Measurements from ENCODE around the gene KIFAP3. TPM values are rescaled to one million over a fixed set of nuclear protein-coding genes. Genes with fewer than 3 reads are reported as not detected.

KIFAP3 gene
- total RNA-seq, 4 donors from 2014 or later: 25.2 to 49.2 (median 40.0) TPM

- WGBS, 2 donors: 15 to 20% methylated on average over 1 of the region's 1 CpG
- Histone ChIP-seq H3K4me3 (no peak overlapping the region), H3K27ac (no peak overlapping the region), H3K27me3 (no peaks in the 10 kb centered on the region), H3K9me3 (no peaks in the 10 kb centered on the region), H3K4me1 (peaks cover 0 to under 1% (median 0%) of the 10 kb centered on the region in 4 donors), H3K36me3 (no peaks in the 10 kb centered on the region)
- no peak for DNase-seq (ENCODE audit: low spot score in 2 of 2)
- no peak for TF ChIP-seq CTCF (IDR thresholded peaks at IDR 0.05)
- no peak for TF ChIP-seq POLR2A (IDR thresholded peaks at IDR 0.05)
- no peak for TF ChIP-seq EP300 (IDR thresholded peaks at IDR 0.05)
Measured at GRCh38 chr1:169929210-169929526, 145.3 kb downstream of the KIFAP3 start.

GRCh38 chr1:169928438-169929209, 145.9 kb downstream of the KIFAP3 start:
- Histone ChIP-seq H3K27me3 (no peaks in the 10 kb centered on the region), H3K4me3 (no peak overlapping the region), H3K36me3 (peaks cover 0 to 3% (median 0%) of the 10 kb centered on the region in 3 donors), H3K9me3 (no peaks in the 10 kb centered on the region), H3K27ac (no peak overlapping the region), H3K4me1 (no peaks in the 10 kb centered on the region)
- WGBS, 2 donors: 43 to 48% methylated on average over 6 of the region's 6 CpGs
- no peak for DNase-seq (ENCODE audit: low spot score in 2 of 2)
- TF ChIP-seq CTCF (IDR thresholded peaks at IDR 0.05): peak; percentile 53 to 71 (median 63)
- TF ChIP-seq EP300 (IDR thresholded peaks at IDR 0.05): no peak

GRCh38 chr1:169925505-169926482, 148.7 kb downstream of the KIFAP3 start:
- 66 to 67% methylated on average over 3 of the region's 3 CpGs for WGBS, 2 donors
- no peak overlapping the region for H3K27ac ChIP-seq
- DNase-seq (ENCODE audit: low spot score in 2 of 2): no peak
- TF ChIP-seq CTCF (IDR thresholded peaks at IDR 0.05) (no peak), EP300 (IDR thresholded peaks at IDR 0.05) (no peak), POLR2A (IDR thresholded peaks at IDR 0.05) (no peak)
- no peak overlapping the region for H3K4me3 ChIP-seq
- H3K27me3 ChIP-seq: no peaks in the 10 kb centered on the region
- H3K9me3 ChIP-seq: no peaks in the 10 kb centered on the region
- peaks cover 0 to 10% (median 0%) of the 10 kb centered on the region in 3 donors for H3K36me3 ChIP-seq
- H3K4me1 ChIP-seq: no peaks in the 10 kb centered on the region

GRCh38 chr1:169924829-169925228, 149.7 kb downstream of the KIFAP3 start:
- TF ChIP-seq POLR2A (IDR thresholded peaks at IDR 0.05): no peak
- no peak for TF ChIP-seq EP300 (IDR thresholded peaks at IDR 0.05)
- TF ChIP-seq CTCF (IDR thresholded peaks at IDR 0.05): no peak
- DNase-seq (ENCODE audit: low spot score in 2 of 2): no peak
- H3K4me1 ChIP-seq: no peaks in the 10 kb centered on the region
- H3K36me3 ChIP-seq: peaks cover 0 to 20% (median 0%) of the 10 kb centered on the region in 3 donors
- H3K27me3 ChIP-seq: no peaks in the 10 kb centered on the region
- no peaks in the 10 kb centered on the region for H3K9me3 ChIP-seq
- no peak overlapping the region for H3K27ac ChIP-seq
- H3K4me3 ChIP-seq: no peak overlapping the region
- 59 to 63% methylated on average over 2 of the region's 2 CpGs for WGBS, 2 donors

GRCh38 chr1:169924063-169924462, 150.4 kb downstream of the KIFAP3 start:
- 91 to 97% methylated on average over 2 of the region's 2 CpGs for WGBS, 2 donors
- TF ChIP-seq EP300 (IDR thresholded peaks at IDR 0.05) (no peak), POLR2A (IDR thresholded peaks at IDR 0.05) (no peak), CTCF (IDR thresholded peaks at IDR 0.05) (no peak)
- DNase-seq (ENCODE audit: low spot score in 2 of 2): no peak

More at GRCh38 chr1:169924063-169924462, 150.4 kb downstream of the KIFAP3 start:
- no peak overlapping the region for H3K4me3 ChIP-seq
- peaks cover 0 to 27% (median 0%) of the 10 kb centered on the region in 3 donors for H3K36me3 ChIP-seq
- no peaks in the 10 kb centered on the region for H3K9me3 ChIP-seq
- no peak overlapping the region for H3K27ac ChIP-seq
- no peaks in the 10 kb centered on the region for H3K27me3 ChIP-seq
- no peaks in the 10 kb centered on the region for H3K4me1 ChIP-seq

Measured in tibial nerve (tissue), 4 donors.